Sigmoid colon (tissue), 7 donors: ENCODE measurements around the gene ACCS. TPM values are rescaled to one million over a fixed set of nuclear protein-coding genes. Genes with fewer than 3 reads are reported as not detected.

Experiments used
- DNase-seq: peaks from one replicate; pipeline ENCODE4 v3.0.0-alpha.2; 2019
- H3K27ac ChIP-seq, 4 donors: fragments of 200-600 bp; sonication (generic); one replicate each; pipeline ENCODE4 v1.5.1; 2016 to 2019; ENCODE audit warnings: mild to moderate bottlenecking in 1 of 4
- H3K27me3 ChIP-seq, 3 donors: fragments of 200-600 bp; sonication (generic); one replicate each; pipeline ENCODE4 v1.5.1; 2019; ENCODE audit warnings: mild to moderate bottlenecking in 1 of 3
- H3K36me3 ChIP-seq, 4 donors: fragments of 200-600 bp; sonication (generic); one replicate each; pipeline ENCODE4 v1.5.1; 2016 to 2019
- H3K4me1 ChIP-seq, 4 donors: fragments of 200-600 bp; sonication (generic); one replicate each; pipeline ENCODE4 v1.5.1; 2017 to 2019
- H3K4me3 ChIP-seq, 4 donors: fragments of 200-600 bp; sonication (generic); one replicate each; pipeline ENCODE4 v1.5.1; 2017 to 2019; ENCODE audit warnings: mild to moderate bottlenecking in 2 of 4, moderate library complexity in 1 of 4
- H3K9me3 ChIP-seq, 4 donors: fragments of 200-600 bp in 3 of 4; sonication (generic) in 3 of 4; one replicate each; pipeline versions ENCODE4 v1.5.1 to v1.6.1; 2013 to 2019
- CTCF ChIP-seq, 4 experiments: fragments of 450-650 bp in 3 of 4; fragments of 200-600 bp in 1 of 4; IDR thresholded peaks; one replicate each; pipeline ENCODE4 v1.5.1; 2016 to 2019; ENCODE audit warnings: antibody characterized with exemption in 4 of 4, mild to moderate bottlenecking in 3 of 4, moderate library complexity in 2 of 4
- EP300 ChIP-seq, 4 donors: sonication (generic); formaldehyde crosslinking; IDR thresholded peaks; one replicate each; pipeline ENCODE4 v1.6.1; 2017; ENCODE audit warnings: antibody characterized with exemption in 4 of 4
- POLR2A ChIP-seq, 2 donors: fragments of 450-650 bp; IDR thresholded peaks; one replicate each; pipeline ENCODE4 v1.6.1; 2016; ENCODE audit warnings: antibody characterized with exemption in 2 of 2, mild to moderate bottlenecking in 2 of 2, moderate library complexity in 2 of 2
- POLR2AphosphoS5 ChIP-seq, 4 donors: sonication (generic); formaldehyde crosslinking; IDR thresholded peaks; one replicate each; pipeline ENCODE4 v1.6.1; 2017; ENCODE audit warnings: antibody characterized with exemption in 4 of 4
- WGBS, 2 donors: extraction: QIAGEN DNeasy Blood & Tissue Kit; methylation state at CpG; one replicate each; pipeline ENCODE4 v1.1.7; 2013; 5-methylcytosine and 5-hydroxymethylcytosine counted together
- intact Hi-C: fragments of 100-400 bp; cut with DNase I; formaldehyde crosslinking; loops from one replicate; pipeline ENCODE4 v1.15.1; 2023
- polyA plus RNA-seq, 3 donors: library from polyadenylated mRNA; stranded (reverse); fragments of 200-250 nt; gene quantifications; one replicate each; pipeline ENCODE4 v1.2.3, GENCODE V29; 2013
- total RNA-seq, 4 donors: library from RNA; depleted of rRNA; stranded (reverse); fragments of >200 nt; gene quantifications; one replicate each; pipeline ENCODE4 v1.1.0, GENCODE V29; 2016
- donor health status: healthy with polysubstance abuse.
- donor health status: Bipolar disorder and iron deficiency.
- donor health status: healthy.

Gene ACCS
- total and polyA plus RNA-seq, 7 donors: 1.8 to 52.6 (median 11.4) TPM

- no peaks in the 10 kb centered on the region for H3K9me3 ChIP-seq
- no peak overlapping the region for H3K27ac ChIP-seq
- H3K4me3 ChIP-seq: no peak overlapping the region
- peaks cover 10 to 40% (median 19%) of the 10 kb centered on the region in 4 donors for H3K36me3 ChIP-seq
- no peaks in the 10 kb centered on the region for H3K27me3 ChIP-seq
- H3K4me1 ChIP-seq: peaks cover 0 to 16% (median 11%) of the 10 kb centered on the region in 4 donors
- no peak for DNase-seq
- 2 to 6% methylated on average over 4 of the region's 4 CpGs for WGBS, 2 donors
- TF ChIP-seq CTCF (IDR thresholded peaks at IDR 0.05) (peak in 3 of 4 experiments; percentile 52 to 60 (median 55)), EP300 (IDR thresholded peaks at IDR 0.05) (no peak), POLR2AphosphoS5 (IDR thresholded peaks at IDR 0.05) (no peak)
- intact Hi-C loops: loop anchor here (5.0 kb wide), 1 partner anchor 427 kb away; no protein-coding TSS in a partner anchor
Observed at GRCh38 chr11:44110231-44110679, 44.2 kb downstream of the ACCS start.

DNA sequence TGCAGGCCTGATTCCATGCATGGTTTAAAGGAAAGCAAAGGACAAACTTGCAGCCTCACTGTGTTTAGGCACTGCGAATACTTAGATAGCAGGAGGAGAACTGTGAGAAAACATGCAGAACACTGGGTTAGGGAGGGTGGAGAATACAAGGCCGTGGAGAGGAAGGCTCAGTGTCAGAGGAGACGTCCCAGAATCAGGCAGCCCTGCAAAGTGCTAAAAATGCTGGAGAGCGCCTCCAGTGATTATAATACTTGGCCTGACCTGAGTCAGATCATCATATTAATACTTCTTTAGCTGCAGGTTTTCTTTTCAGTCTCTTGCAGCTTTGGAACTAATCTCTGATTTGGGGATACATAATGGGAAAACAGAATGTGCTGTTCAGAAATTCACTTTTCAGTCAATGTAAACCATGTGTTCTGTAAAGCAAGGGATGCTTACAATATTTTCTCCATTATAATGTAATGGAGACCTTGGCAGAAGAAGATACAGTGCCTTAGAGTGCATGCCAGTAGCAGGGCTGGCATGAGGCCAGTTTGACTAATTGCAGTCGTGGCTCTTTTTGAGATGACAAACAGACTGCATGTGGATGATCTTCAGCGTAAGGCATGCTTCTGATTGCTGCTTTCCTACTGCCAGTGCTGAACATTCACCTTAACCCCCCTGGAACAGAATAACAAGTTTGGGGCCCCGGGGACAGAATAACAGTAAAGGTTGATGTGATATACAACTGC, 46.2 kb downstream of the ACCS start:
- WGBS, 2 donors: 82% methylated on average over 7 of the region's 7 CpGs
- Histone ChIP-seq H3K9me3 (no peaks in the 10 kb centered on the region), H3K4me3 (no peak overlapping the region), H3K36me3 (peaks cover 10 to 58% (median 24%) of the 10 kb centered on the region in 4 donors), H3K27ac (no peak overlapping the region), H3K4me1 (peaks cover 0 to 16% (median 11%) of the 10 kb centered on the region in 4 donors), H3K27me3 (no peaks in the 10 kb centered on the region)
- intact Hi-C loops: loop anchor here (5.0 kb wide), 1 partner anchor 425 kb away; no protein-coding TSS in a partner anchor
- TF ChIP-seq EP300 (IDR thresholded peaks at IDR 0.05) (no peak), CTCF (IDR thresholded peaks at IDR 0.05) (no peak), POLR2AphosphoS5 (IDR thresholded peaks at IDR 0.05) (no peak), POLR2A (IDR thresholded peaks at IDR 0.05) (no peak)
- DNase-seq: no peak

GRCh38 chr11:44113018-44113417, 46.9 kb downstream of the ACCS start:
- DNase-seq: no peak
- no peak for TF ChIP-seq CTCF (IDR thresholded peaks at IDR 0.05)
- Histone ChIP-seq H3K4me3 (no peak overlapping the region), H3K36me3 (peaks cover 10 to 60% (median 22%) of the 10 kb centered on the region in 4 donors), H3K9me3 (no peaks in the 10 kb centered on the region), H3K27me3 (no peaks in the 10 kb centered on the region), H3K4me1 (peaks cover 0 to 16% (median 11%) of the 10 kb centered on the region in 4 donors), H3K27ac (no peak overlapping the region)
- 89 to 94% methylated on average over 3 of the region's 3 CpGs for WGBS, 2 donors
- intact Hi-C loops: loop anchor here (5.0 kb wide), 1 partner anchor 424 kb away; no protein-coding TSS in a partner anchor

DNA sequence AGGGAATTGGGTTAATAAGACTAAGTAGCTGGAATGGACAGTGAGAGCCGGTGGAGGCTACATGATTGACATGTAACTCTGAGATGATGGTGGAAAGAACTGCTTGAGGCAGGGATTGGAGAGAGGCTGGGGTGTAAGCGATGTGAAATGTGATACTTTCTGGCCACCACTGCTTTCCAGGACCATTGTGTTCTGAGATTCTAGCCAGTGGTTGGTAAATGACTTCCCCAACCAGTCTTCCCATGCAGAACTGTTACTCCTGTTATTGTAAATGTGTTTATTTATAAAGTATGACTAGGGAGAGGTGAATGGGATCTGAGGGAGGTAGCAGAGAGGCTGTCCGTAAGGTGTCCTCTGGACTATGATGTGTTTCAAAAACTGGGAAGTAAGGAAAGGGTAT, 47.5 kb downstream of the ACCS start:
- no peaks in the 10 kb centered on the region for H3K9me3 ChIP-seq
- no peak overlapping the region for H3K27ac ChIP-seq
- H3K4me1 ChIP-seq: peaks cover 0 to 16% (median 11%) of the 10 kb centered on the region in 4 donors
- no peak for TF ChIP-seq EP300 (IDR thresholded peaks at IDR 0.05)
- TF ChIP-seq POLR2AphosphoS5 (IDR thresholded peaks at IDR 0.05): no peak
- TF ChIP-seq CTCF (IDR thresholded peaks at IDR 0.05): no peak
- no peak for TF ChIP-seq POLR2A (IDR thresholded peaks at IDR 0.05)
- H3K4me3 ChIP-seq: no peak overlapping the region
- peaks cover 10 to 56% (median 19%) of the 10 kb centered on the region in 4 donors for H3K36me3 ChIP-seq
- intact Hi-C loops: loop anchor here (5.0 kb wide), 1 partner anchor 424 kb away; no protein-coding TSS in a partner anchor
- DNase-seq: no peak
- H3K27me3 ChIP-seq: no peaks in the 10 kb centered on the region
- 92 to 97% methylated on average over 3 of the region's 3 CpGs for WGBS, 2 donors
